GM13977 (cell line): ENCODE measurements around the gene DYNC2H1.

Experiments used
- DNase-seq: peaks from one replicate; pipeline ENCODE4 v3.0.0; 2012; ENCODE audit warnings: low spot score
- in situ Hi-C: fragments of 300-500 bp; cut with MboI; formaldehyde crosslinking; loops from one replicate; pipeline ENCODE4 v1.12.0; 2022; ENCODE audit warnings: low sequenced_read_pairs, low pct_unique_long_range_greater_than_20kb, mixed read lengths, inconsistent platforms; ENCODE audit not compliant: unreplicated experiment
- TF ChIP-seq, protein P1 (sequence below): IDR thresholded peaks from 2 replicates; pipeline ENCODE4 v1.5.1; 2012; ENCODE audit warnings: mild to moderate bottlenecking, control low read depth; ENCODE audit not compliant: insufficient read depth; ENCODE audit errors: extremely low read depth, missing control alignments

Gene DYNC2H1, protein sequence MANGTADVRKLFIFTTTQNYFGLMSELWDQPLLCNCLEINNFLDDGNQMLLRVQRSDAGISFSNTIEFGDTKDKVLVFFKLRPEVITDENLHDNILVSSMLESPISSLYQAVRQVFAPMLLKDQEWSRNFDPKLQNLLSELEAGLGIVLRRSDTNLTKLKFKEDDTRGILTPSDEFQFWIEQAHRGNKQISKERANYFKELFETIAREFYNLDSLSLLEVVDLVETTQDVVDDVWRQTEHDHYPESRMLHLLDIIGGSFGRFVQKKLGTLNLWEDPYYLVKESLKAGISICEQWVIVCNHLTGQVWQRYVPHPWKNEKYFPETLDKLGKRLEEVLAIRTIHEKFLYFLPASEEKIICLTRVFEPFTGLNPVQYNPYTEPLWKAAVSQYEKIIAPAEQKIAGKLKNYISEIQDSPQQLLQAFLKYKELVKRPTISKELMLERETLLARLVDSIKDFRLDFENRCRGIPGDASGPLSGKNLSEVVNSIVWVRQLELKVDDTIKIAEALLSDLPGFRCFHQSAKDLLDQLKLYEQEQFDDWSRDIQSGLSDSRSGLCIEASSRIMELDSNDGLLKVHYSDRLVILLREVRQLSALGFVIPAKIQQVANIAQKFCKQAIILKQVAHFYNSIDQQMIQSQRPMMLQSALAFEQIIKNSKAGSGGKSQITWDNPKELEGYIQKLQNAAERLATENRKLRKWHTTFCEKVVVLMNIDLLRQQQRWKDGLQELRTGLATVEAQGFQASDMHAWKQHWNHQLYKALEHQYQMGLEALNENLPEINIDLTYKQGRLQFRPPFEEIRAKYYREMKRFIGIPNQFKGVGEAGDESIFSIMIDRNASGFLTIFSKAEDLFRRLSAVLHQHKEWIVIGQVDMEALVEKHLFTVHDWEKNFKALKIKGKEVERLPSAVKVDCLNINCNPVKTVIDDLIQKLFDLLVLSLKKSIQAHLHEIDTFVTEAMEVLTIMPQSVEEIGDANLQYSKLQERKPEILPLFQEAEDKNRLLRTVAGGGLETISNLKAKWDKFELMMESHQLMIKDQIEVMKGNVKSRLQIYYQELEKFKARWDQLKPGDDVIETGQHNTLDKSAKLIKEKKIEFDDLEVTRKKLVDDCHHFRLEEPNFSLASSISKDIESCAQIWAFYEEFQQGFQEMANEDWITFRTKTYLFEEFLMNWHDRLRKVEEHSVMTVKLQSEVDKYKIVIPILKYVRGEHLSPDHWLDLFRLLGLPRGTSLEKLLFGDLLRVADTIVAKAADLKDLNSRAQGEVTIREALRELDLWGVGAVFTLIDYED (N-terminal part only)

DNA sequence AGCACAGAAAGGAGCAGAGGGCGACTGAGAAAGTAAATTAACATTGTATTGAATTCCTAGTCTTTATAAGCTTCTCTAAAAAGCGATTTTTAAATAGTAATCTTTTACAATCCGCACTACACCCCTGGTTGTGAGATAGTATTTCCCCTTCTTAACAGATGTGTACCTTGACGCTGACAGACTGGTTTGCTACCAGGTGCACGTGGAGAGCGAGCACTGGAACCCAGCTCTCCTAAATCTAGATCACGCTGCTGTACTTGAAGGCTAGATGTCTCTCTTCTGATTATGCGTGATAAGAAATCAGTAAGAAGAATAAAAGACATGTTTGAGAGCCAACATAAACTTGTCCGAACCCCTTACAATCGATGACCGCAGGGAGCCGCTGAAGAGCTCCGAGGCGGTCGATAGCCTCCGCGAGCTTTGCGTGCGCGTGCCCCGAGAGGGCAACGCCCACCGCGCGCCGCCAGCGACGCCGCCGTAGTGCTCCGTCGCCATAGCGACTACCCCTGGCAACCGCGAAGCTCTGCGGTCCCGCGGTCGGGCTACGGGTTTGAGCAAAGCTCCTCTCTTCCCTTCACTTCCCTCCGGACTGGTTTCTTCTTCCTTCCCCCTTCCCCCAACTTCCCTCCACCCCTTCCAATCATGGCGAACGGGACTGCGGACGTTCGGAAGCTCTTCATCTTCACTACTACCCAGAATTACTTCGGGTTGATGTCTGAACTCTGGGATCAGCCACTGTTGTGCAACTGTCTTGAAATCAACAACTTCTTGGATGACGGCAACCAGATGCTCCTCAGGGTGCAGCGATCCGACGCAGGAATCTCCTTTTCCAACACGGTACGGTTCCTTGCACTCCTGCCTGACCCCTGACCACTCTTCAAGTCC is at the start of gene DYNC2H1:
DYNC2H1 (plus strand) TSS at position 494 of the 885 bp plus-strand sequence; CDS start at position 643, 149 bp downstream.
- TF ChIP-seq, protein P1, sequence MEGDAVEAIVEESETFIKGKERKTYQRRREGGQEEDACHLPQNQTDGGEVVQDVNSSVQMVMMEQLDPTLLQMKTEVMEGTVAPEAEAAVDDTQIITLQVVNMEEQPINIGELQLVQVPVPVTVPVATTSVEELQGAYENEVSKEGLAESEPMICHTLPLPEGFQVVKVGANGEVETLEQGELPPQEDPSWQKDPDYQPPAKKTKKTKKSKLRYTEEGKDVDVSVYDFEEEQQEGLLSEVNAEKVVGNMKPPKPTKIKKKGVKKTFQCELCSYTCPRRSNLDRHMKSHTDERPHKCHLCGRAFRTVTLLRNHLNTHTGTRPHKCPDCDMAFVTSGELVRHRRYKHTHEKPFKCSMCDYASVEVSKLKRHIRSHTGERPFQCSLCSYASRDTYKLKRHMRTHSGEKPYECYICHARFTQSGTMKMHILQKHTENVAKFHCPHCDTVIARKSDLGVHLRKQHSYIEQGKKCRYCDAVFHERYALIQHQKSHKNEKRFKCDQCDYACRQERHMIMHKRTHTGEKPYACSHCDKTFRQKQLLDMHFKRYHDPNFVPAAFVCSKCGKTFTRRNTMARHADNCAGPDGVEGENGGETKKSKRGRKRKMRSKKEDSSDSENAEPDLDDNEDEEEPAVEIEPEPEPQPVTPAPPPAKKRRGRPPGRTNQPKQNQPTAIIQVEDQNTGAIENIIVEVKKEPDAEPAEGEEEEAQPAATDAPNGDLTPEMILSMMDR: peak; percentile 47
- peak; percentile 89 for DNase-seq
- in situ Hi-C loops: no loop called here

DNA sequence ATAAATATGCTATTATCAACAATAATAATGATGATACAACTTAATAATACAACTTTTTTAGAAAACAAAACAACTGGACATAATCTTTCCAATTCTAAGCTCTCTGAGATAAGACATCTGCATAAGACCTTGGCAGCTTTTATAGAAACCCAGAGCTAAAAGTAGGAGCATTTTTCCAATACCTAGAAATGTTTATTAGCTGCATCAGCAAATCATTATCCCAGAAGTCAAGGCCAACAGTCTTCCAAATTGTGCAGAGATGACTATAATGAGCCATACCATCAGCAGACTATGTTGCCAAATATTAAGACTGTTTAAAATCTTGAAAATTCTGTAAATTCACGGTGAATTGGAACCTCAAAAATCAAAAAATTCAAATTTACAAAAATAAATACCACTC is 47.6 kb upstream of the DYNC2H1 start:
- TF ChIP-seq, protein P1: no peak
- in situ Hi-C loops: no loop called here
- DNase-seq: no peak

DNA sequence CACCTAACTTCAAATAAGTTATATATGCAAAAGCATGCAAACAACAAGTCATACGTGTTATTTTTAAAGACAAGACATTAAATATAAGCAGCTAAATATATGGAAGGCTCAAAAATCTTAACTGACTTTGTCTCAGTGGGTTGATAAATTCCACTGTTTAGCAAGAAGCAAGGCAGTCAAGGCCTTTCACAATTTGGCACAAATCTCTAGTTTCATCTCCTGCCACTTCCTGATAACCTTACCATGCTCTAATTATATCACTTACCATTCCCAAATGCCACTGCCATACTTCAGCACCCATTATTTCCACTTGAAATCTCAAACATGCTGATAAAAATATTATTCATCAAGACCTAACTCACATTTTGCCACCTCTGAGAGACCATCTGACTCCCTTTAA is 42.1 kb upstream of the DYNC2H1 start:
- TF ChIP-seq, protein P1: no peak
- no peak for DNase-seq
- in situ Hi-C loops: no loop called here

DNA sequence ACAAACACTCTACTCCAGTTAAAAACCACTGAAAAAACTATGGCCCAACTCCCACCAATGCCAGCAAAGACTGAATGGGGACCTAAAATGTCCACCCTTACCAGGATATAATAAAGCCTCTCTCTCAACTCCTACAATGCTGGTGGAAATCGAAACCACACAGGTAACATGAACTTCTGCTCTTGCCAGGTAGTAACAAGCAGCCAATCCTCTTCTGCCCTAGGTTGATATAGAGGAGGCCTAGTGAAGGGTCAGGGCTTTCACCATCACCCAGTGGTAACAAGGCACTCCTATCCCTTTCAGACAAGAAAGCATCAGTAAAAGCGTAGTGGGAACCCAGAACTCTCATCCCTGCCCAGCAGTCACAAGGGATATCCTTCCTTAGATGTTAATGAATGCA is 39.9 kb upstream of the DYNC2H1 start:
- TF ChIP-seq, protein P1: no peak
- in situ Hi-C loops: no loop called here
- DNase-seq: no peak

DNA sequence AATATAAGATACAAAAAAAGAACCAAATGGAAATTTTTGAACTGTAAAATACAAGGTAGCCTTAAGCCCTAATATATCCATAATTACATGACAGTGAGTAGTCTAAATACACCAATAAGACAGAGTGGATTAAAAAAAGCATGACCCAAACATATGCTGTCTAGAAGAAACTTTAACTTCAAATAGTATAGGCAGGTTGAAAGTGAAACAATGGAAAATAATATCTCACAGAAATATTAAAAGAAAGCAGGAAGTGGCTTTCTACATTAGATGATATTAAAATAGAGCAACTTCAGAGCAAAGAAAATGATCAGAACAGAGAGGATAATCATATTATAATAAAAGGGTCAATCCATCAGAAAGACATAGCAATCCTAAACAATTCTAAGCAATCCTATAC is 39.1 kb upstream of the DYNC2H1 start:
- TF ChIP-seq, protein P1: no peak
- no peak for DNase-seq
- in situ Hi-C loops: no loop called here
